ENCODE measurements around the gene LYPD8.

GRCh38 chr1:248787430-248787829 lies 31.9 kb upstream of the LYPD8 start:
- TF ChIP-seq CTCF (IDR thresholded peaks at IDR 0.05; ENCODE audit: low read depth, low read length, poor library complexity, severe bottlenecking) = no peak
- TF ChIP-seq EZH2phosphoT487 (IDR thresholded peaks at IDR 0.05; ENCODE audit: borderline replicate concordance, low read length) = no peak

All from DOHH2 (cell line).